Kidney tubule cell (primary cell): ENCODE measurements around the gene ZBTB14.

Experiments used
- DNase-seq: peaks from one replicate; pipeline ENCODE4 v3.0.0-alpha.2; 2018; ENCODE audit warnings: low spot score

ZBTB14 gene

DNA sequence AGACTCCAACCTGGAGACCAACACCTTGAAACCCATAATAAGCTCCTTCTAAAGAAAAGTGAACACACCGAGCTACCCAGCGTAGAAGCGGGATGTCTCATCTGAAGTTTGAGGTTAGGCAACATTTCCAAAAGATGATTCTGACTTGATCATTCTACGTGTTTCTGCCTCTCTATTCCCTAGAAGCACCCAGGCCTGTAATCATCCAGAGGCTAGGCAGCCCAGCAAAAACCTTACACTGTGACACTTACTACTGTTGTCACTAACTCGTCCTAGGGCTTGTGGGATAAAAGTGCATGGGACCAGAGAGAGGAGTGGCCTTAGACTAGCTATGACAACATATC lies 1.4 kb downstream of the ZBTB14 start:
- DNase-seq = no peak

DNA sequence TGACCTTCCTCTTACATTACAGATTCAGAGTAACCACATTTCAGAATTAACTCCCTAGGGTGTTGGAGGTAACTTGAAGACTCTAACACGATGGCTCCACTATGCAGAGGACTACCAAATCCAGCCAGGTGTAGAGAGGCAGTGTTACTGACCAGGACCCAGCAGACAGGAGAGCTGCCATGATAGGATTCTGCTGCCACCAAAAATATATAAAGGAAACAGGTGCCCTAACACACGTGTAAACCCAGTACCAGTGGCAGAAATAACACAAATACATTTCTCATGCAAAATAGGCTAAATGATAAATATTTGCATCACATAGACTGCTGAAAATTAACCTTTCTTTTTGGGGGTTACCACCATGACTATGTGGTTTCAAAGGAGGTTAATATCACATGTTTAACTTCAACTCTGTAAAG lies 7.0 kb downstream of the ZBTB14 start:
- DNase-seq = no peak

DNA sequence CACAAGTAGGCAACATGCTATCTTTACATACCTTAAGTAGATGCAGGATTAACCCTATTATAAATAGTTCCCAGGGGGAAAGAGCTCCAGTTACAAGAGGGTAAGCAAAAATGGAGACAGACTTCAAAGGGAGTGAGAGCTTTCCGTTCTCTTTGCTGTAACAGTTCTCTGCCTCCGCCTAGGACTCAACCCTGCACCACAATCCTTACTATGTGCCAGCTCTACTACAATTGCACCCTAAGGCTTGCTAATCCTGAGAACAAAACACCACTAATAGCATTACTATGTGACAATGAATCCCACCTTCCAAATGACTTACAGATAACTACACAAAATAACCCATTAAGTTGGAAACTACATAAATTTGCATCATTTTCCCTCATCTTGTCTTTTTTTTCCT lies 7.7 kb downstream of the ZBTB14 start:
- no peak for DNase-seq

DNA sequence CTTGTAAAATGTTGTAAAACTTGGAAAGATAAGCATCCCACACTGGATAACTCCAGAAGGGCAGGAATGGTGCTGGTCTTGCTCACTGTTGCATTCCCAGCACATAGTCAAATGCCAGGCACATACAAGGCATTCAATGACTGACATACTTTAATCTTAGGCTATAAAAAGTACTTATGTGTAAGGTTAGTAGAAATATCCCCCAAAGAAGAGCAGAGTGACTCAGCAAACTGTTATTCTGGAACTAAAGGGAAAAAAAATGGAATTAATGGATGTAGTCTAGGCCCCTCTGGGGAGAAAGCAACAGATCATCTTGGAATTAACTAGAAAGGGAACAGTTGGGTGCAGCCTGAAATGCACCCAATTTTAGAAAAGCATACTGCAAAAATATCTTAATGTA lies 9.0 kb downstream of the ZBTB14 start:
- DNase-seq = no peak

DNA sequence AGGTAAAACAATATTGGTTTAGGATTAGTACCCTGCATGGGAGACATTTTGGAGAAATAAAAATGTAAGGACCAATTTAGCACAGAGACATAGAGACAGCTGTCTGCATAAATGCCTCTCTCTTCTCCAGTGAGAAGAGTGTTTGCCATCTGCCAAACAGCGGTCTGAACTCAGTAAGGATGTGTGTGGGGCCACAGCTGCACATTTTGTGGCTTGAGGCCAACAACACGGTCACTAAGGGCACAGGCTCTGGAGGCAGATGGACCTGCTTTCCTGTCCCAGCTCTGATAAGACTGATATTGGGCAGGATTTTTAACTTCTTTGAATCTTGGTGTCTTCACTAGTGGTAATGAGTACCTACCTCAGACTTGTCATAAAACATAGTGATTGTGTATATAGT lies 10.2 kb downstream of the ZBTB14 start:
- DNase-seq = no peak

DNA sequence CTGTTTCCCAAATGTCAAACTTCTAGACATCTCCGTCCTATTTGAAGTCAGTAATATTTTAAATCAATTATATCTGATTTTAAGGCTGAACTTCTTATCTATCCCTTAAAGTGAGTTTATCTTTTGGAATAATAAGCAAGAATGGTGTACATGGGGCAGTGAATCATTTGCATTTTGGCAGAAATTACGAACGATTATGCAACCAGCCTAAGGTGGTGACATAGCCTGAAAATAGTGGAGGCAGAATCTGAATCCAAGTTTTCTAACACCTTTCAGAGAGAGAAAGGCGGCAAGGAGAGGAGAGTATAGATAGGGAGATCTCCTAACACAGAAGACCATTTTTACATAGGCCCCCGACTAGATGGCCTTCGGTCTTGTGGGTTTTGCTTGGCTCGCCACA lies 10.7 kb downstream of the ZBTB14 start:
- DNase-seq = no peak

DNA sequence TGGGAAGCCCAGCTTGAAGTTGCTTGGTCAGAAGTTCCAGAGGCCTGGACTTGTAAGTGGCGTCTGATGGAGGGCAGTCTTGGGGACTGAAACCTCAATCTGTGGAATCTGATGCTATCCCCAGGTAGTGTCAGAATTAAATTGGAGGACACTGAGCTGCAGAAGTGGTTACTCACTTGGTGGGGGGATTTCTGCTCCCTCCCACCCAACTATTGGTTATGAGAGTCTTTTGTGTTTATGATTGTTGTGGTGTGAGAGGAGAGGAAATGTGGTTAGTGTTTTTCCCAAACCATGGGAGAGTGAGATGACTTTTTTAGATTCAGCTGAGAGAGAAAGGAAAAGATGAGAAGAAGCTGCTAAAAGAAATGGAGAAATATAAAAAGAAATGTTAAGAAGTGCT lies 12.8 kb downstream of the ZBTB14 start:
- DNase-seq = no peak

DNA sequence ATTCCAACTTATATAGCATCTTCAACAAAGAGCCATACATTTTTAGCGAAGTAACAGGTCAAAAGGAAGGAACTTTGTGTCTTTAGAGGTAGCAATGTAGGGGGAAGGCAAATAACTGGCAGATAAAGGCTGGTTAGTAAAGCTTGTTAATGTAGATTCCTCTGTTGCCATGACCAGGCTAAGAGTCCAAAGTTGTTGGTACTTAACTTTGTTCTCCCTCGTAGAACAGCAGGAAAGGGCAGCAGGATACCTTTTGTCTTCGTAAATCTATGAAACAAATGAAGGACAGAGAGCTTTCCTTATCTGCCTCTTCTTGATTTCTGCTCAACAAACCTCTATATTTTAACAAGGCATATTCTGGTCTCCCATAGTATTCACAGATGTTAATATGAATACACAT lies 18.6 kb downstream of the ZBTB14 start:
- no peak for DNase-seq

DNA sequence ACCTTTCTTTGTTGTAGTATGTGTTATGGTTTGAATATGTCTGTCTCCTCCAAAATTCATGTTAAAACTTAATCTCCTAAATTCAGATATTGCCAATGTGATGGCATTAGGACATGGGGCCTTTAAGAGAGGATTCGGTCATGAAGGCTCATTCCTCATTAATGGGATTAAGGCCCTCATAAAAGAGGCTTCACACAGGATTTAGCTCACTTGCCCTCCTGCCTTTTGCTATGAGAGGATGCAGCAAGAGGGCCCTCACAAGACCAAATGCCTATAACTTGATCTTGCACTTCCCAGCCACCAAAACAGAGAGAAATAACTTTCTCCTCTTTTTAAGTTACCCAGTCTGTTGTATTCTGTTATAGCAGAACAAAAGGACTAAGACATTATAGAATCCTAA lies 19.7 kb downstream of the ZBTB14 start:
- DNase-seq = no peak

DNA sequence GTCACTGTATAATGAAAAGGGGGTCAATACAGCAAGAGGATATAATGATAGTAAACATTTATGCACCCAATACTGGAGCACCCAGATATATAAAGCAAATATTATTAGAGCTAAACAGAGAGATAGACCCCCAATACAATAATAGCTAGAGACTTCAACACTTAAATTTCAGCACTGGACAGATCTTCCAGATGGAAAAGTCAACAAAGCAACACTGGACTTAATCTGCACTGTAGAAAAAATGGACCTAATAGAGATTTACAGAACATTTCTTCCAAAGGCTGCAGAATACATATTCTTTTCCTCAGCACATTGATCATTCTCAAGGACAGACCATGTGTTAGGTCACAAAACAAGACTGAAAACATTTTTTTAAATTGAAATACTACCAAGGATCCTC lies 26.7 kb downstream of the ZBTB14 start:
- no peak for DNase-seq

DNA sequence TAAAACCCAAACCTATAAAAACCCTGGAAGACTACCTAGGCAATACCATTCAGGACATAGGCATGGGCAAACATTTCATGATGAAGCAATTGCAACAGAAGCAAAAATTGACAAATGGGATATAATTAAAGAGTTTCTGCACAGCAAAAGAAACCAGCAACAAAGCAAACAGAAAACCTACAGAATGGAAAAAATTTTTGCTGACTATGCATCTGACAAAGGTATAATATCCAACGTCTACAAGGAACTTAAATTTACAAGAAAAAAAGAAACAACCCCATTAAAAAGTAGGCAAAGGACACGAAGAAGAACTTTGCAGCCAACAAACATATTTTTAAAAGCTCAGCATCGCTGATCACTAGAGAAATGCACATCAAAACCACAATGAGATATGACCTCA lies 28.8 kb downstream of the ZBTB14 start:
- DNase-seq = no peak

DNA sequence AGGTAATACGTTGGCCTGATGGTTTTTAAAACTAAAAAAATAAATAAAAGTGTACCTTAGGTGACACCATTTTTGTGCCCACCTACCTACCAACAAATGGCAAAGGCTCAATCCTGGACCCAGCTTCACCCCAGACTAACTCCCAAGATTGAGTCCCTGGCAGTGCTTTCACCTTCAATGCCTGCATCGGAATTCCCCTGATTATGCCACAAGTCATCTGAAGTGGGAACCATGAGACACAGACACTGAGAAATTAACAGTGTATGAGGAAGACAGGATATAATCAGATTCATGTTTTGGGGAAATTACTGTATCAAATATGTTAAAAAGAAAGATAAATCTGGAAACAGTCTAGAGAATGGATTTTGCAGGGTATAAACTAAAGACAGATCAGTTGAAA lies 41.6 kb downstream of the ZBTB14 start:
- no peak for DNase-seq

DNA sequence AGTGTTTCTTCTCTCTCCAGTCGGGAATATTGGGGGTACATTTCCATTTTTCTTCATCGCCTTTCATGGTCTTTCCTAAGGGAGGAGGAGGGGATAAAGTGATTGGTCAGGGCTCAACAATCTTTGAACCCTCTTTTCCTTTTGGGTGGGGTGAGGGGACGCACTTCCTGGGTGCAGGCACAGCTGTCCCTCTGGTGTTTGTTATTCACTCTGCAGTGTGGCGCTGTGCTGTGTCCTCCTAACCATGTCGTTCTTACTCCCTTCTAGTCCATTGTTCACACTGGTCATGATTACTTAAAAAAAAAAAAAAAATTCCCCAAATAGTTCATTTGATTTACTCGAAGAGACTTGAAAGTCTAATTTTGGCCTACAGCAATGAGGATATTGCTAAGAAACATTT lies 44.4 kb downstream of the ZBTB14 start:
- DNase-seq = no peak

DNA sequence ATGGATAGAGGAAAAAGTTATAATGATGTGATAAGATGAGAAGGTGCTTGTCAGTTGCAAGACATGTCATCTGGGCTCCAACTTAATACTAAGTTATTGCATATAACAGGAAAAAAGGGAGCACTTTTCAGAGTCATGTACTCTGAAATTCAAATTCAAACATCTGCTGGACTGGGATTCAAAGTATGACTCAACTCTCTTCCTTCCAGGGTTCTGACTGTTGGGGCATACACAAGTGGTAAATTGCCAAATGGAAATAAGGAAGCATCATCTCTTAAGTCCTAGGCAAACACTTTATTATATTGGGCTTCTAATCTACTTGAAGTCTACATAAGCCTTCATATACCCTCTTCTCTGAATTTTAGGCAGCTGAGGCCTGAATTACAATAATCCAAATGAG lies 44.9 kb downstream of the ZBTB14 start:
- DNase-seq = no peak

DNA sequence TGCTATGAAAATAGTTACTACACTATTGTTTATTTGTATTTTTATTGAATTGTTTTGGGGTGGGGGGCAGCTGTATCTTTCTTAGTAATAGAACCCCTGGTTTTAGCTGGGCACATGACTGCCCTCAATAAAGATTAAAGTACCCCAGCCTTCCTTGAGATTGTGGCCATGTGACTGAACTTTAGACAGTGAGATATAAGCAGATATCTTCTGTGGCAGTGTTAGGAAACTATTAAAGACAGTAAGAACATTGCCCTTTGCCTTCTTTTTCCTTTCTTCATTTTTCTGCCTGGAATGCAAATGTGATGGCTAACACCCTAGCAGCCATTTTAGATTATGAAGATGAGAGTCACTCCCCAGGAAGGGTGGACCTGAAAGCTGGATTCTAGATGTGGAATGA lies 50.6 kb downstream of the ZBTB14 start:
- DNase-seq = no peak

DNA sequence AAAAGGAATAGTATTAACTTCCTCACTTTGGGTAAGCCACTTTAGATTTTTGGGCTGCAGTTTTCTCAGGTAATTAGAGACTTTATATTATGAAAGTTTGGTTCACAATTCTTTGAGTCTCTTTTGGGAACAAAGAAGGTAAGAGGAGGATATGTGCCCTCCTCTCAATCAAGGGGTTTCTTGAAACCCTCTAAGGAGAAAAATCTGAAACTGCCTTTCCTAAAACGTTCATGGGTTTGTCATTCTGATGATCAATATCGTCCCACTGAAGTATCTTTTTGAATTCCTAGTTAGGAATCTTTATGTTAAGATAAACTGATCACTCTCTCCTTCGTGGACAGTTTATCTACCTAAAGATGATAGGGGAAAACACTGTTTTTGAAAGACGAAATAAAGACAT lies 56.1 kb downstream of the ZBTB14 start:
- no peak for DNase-seq
